Omental fat pad (tissue), 4 donors: ENCODE data around the gene ZNF579. TPM values are rescaled to one million over a fixed set of nuclear protein-coding genes. Genes with fewer than 3 reads are reported as not detected.

Experiments used
- ATAC-seq: fragments of 150-250 bp; one replicate; pipeline ENCODE4 v1.9.1; 2016; ENCODE audit warnings: mild to moderate bottlenecking, moderate library complexity; ENCODE audit not compliant: low FRiP score
- DNase-seq: peaks from one replicate; pipeline ENCODE4 v3.0.0-alpha.2; 2019; ENCODE audit warnings: low spot score
- total RNA-seq, 4 donors: library from RNA; depleted of rRNA; stranded (reverse); fragments of >200 nt; gene quantifications; one replicate each; pipeline ENCODE4 v1.1.0, GENCODE V29; 2016
- TF ChIP-seq, protein P1 (sequence below), 3 donors: fragments of 450-650 bp; IDR thresholded peaks; one replicate each; pipeline ENCODE4 v1.5.1; 2016 to 2017; ENCODE audit warnings: antibody characterized with exemption in 3 of 3, mild to moderate bottlenecking in 3 of 3, moderate library complexity in 2 of 3

Gene ZNF579
- total RNA-seq, 4 donors from 2014 or later: 1.3 to 4.0 (median 2.3) TPM

DNA sequence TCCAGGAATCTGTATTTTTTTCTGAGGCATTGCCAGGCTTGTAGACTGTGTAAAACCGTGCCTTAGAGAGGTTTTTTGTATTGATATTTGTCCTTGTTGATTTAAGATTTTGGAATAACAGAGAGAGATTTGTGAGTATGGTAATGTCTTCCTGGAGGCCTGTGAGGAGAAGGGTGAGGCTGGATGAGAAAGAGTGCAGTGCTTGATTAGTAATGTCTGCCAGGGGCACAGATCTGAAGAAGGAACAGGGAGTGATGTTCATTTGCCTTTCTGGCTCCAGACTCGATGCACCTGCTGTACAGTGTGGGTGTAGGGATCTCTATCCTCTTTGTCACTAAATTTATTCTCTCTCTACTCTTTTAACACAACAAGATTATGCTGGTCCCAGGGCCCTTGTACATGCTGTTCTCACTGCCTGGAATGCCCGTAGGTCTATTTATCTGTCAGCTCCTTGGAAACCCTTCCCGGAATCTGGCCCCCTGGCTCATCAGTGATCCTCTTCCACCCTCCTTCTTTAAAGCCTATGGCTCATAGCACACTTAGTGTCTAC is 14.4 kb upstream of the ZNF579 start:
- TF ChIP-seq, protein P1, sequence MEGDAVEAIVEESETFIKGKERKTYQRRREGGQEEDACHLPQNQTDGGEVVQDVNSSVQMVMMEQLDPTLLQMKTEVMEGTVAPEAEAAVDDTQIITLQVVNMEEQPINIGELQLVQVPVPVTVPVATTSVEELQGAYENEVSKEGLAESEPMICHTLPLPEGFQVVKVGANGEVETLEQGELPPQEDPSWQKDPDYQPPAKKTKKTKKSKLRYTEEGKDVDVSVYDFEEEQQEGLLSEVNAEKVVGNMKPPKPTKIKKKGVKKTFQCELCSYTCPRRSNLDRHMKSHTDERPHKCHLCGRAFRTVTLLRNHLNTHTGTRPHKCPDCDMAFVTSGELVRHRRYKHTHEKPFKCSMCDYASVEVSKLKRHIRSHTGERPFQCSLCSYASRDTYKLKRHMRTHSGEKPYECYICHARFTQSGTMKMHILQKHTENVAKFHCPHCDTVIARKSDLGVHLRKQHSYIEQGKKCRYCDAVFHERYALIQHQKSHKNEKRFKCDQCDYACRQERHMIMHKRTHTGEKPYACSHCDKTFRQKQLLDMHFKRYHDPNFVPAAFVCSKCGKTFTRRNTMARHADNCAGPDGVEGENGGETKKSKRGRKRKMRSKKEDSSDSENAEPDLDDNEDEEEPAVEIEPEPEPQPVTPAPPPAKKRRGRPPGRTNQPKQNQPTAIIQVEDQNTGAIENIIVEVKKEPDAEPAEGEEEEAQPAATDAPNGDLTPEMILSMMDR (IDR thresholded peaks at IDR 0.05): no peak
- ATAC-seq (no peak), DNase-seq (no peak)

DNA sequence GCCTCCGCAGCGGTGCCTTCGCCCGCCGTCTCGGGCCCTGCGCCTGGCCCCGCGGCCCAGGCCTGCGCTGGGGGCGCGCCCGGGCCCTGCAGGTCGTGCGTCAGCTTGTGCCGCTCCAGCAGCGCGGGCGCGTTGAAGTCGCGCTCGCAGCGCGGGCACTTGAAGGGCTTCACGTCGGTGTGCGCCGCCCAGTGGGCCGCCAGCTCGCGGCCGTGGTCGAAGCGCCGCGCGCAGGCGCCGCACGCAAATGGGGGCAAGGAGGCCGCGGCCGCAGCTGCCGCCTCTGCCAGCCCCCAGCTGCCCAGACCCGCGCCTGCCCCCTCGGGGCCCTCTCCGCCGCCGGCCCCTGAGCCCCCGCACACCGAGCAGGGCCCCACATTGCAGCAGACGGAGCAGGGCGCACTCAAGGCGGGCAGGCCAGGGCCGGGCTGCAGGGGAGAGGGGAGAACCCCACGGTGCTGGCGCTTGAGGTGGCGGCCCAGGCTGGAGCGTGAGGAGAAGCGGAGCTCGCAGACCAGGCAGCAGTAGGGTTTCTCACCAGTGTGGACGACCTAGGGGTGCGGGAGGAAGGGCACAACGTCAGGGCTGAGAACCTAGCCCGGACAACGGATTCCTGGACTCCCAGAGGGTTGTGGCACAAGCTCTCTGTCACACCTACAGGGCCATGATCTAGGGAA is 12.6 kb upstream of the ZNF579 start:
- no peak for ATAC-seq
- TF ChIP-seq, protein P1 (IDR thresholded peaks at IDR 0.05): no peak
- no peak for DNase-seq

DNA sequence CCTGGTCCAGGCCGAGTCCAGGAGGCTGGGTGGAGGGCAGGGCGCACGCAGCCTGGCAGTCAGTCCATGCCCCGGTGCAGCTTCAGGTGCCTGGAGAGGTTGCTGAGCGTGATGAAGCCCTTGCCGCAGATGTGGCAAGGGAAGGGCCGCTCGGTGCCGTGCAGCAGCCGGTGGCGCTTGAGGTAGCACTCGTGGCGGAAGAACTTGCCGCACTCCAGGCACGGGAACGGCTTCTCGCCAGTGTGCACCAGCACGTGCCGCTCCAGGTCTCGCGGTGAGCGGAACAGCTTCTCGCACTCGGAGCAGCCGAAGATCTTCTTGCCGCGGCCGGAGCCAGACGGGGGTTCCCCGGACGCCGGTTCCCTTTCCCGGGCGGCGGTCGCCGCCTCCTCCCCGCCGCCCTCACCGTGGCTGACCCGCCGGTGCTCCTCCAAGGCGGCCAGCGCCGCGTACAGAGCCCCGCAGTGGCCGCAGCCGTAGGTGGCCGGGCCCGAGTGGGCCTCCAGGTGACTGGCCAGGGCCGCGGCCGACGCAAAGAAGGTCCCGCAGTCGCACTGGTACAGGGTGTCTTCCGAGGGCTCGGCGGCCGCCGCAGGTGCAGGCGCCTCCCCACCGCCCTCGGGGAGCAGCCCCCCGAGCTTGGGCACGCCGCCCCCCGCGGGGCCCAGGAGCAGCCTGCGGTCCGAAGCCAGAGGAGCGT is 11.9 kb upstream of the ZNF579 start:
- DNase-seq (no peak), ATAC-seq (no peak)
- TF ChIP-seq, protein P1 (IDR thresholded peaks at IDR 0.05): no peak

DNA sequence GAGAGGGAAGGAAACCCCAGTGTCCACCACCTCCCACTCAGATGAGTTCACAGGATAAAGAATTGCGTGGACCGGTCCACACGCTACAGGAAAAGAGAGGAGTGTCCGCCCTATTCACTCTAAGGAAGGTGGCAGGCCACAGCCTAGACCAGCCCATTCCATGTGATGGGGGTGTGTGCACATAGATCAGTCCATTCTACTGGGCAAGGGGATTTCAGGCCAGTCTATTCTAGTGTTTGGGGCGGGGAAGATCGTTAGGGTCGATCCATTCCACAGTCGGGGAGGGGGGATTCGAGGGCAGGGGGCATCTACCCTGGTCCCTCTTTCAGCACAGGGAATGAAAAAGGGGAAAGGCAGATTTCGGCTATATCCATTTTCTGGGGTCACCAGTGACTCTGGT is 10.9 kb upstream of the ZNF579 start:
- TF ChIP-seq, protein P1 (IDR thresholded peaks at IDR 0.05): no peak
- DNase-seq: no peak
- no peak for ATAC-seq

- TF ChIP-seq, protein P1 (IDR thresholded peaks at IDR 0.05): no peak
- ATAC-seq (no peak), DNase-seq (no peak)
These were observed 10.0 kb upstream of the ZNF579 start for GRCh38 chr19:55590617-55591016.

DNA sequence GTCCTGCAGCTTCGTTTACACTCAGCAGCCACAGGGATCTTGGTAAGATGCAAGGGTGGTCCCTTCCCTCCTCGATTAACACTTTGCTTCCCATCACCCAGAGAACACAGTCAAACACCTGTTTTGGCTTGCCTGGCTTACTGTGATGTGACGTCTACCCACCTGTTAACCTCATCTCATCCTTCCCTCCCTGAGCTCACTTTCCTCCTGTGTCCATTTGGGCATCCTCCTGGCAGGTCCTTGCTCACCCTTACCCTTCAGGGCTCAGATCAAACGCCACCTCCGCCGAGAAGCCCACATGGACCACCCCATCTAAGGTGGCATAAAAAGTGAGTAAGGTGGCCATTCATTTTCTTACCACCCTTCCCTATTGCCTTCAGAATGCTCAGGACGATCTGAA is 9.5 kb upstream of the ZNF579 start:
- ATAC-seq: no peak

More for the DNA sequence above, 9.5 kb upstream of the ZNF579 start:
- TF ChIP-seq, protein P1 (IDR thresholded peaks at IDR 0.05): no peak
- DNase-seq: no peak
